ENCODE measurements around the gene DUOXA2.

DNA sequence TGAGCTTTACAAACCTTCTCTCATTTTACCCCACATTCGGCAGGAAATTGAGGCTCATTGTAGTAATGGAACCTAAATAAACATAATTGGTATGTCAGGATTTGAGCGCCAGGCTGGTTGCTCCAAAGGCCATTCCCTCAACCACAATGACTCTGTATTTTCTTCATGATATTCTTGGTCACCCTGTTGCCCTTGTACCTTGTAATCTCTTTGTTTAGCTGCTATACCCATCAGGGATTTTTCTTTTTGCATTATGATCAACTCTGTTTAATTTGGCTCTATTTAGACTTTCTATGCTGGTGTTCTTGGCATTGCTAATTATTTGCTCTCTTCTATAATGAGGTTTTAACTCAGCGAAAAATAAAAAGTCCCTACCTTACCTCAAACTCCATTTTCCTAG lies 30.0 kb upstream of the DUOXA2 start:
- TF ChIP-seq, protein P1, sequence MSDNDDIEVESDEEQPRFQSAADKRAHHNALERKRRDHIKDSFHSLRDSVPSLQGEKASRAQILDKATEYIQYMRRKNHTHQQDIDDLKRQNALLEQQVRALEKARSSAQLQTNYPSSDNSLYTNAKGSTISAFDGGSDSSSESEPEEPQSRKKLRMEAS (CRISPR knock-in tag; IDR thresholded peaks at IDR 0.05), result no peak
- no peak for TF ChIP-seq TEAD1 (CRISPR knock-in tag; IDR thresholded peaks at IDR 0.05)
- TF ChIP-seq NR3C1 (CRISPR knock-in tag; conservative IDR thresholded peaks at IDR 0.05; ENCODE audit: low read depth), result no peak
- TF ChIP-seq ELF4 (CRISPR knock-in tag; IDR thresholded peaks at IDR 0.05; ENCODE audit: low read depth), result no peak
- TF ChIP-seq, protein P2, sequence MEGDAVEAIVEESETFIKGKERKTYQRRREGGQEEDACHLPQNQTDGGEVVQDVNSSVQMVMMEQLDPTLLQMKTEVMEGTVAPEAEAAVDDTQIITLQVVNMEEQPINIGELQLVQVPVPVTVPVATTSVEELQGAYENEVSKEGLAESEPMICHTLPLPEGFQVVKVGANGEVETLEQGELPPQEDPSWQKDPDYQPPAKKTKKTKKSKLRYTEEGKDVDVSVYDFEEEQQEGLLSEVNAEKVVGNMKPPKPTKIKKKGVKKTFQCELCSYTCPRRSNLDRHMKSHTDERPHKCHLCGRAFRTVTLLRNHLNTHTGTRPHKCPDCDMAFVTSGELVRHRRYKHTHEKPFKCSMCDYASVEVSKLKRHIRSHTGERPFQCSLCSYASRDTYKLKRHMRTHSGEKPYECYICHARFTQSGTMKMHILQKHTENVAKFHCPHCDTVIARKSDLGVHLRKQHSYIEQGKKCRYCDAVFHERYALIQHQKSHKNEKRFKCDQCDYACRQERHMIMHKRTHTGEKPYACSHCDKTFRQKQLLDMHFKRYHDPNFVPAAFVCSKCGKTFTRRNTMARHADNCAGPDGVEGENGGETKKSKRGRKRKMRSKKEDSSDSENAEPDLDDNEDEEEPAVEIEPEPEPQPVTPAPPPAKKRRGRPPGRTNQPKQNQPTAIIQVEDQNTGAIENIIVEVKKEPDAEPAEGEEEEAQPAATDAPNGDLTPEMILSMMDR (IDR thresholded peaks at IDR 0.05), result no peak
- TF ChIP-seq JUN (CRISPR knock-in tag; IDR thresholded peaks at IDR 0.05), result no peak
- TF ChIP-seq IRF2 (CRISPR knock-in tag; IDR thresholded peaks at IDR 0.05; ENCODE audit: borderline replicate concordance, low read depth), result no peak
- TF ChIP-seq NFE2L1 (CRISPR knock-in tag; IDR thresholded peaks at IDR 0.05), result no peak
- TF ChIP-seq, protein P3, sequence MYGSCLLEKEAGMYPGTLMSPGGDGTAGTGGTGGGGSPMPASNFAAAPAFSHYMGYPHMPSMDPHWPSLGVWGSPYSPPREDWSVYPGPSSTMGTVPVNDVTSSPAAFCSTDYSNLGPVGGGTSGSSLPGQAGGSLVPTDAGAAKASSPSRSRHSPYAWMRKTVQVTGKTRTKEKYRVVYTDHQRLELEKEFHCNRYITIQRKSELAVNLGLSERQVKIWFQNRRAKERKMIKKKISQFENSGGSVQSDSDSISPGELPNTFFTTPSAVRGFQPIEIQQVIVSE (CRISPR knock-in tag; IDR thresholded peaks at IDR 0.05; ENCODE audit: borderline replicate concordance), result no peak
- no peak for TF ChIP-seq SMAD4 (CRISPR knock-in tag; IDR thresholded peaks at IDR 0.05)
